Type B pancreatic cell (in vitro differentiated cells): ENCODE data around the gene KHSRP. TPM values are rescaled to one million over a fixed set of nuclear protein-coding genes. Genes with fewer than 3 reads are reported as not detected.

ENCODE experiments used
- DNase-seq: peaks from one replicate; pipeline ENCODE4 v3.0.0; 2021; ENCODE audit warnings: mixed read lengths; ENCODE audit not compliant: unreplicated experiment; ENCODE audit errors: extremely low spot score
- H3K27ac Mint-ChIP-seq: 2 replicates; pipeline ENCODE4 v1.8.0; 2021; ENCODE audit warnings: mild to moderate bottlenecking, mixed read lengths
- H3K27me3 Mint-ChIP-seq: 2 replicates; pipeline ENCODE4 v1.8.0; 2021; ENCODE audit warnings: mixed read lengths
- H3K36me3 Mint-ChIP-seq: 2 replicates; pipeline ENCODE4 v1.8.0; 2021; ENCODE audit warnings: mixed read lengths
- H3K4me1 Mint-ChIP-seq: one replicate; pipeline ENCODE4 v1.8.0; 2021; ENCODE audit warnings: mixed read lengths; ENCODE audit not compliant: unreplicated experiment
- H3K4me3 Mint-ChIP-seq: 2 replicates; pipeline ENCODE4 v1.8.0; 2021; ENCODE audit warnings: mild to moderate bottlenecking, mixed read lengths
- H3K9me3 Mint-ChIP-seq: 2 replicates; pipeline ENCODE4 v1.8.0; 2021; ENCODE audit warnings: mixed read lengths
- total RNA-seq: library from RNA; stranded (reverse); gene quantifications from 2 replicates; pipeline ENCODE4 v1.2.1, GENCODE V29; 2021; ENCODE audit warnings: low replicate concordance
- TF ChIP-seq, protein P1 (sequence below): fragments of 200-600 bp; sonication (generic); conservative IDR thresholded peaks from 2 replicates; pipeline ENCODE4 v1.5.0; 2021; ENCODE audit warnings: antibody characterized with exemption, mild to moderate bottlenecking

The KHSRP gene
- total RNA-seq, 1 donor from 2014 or later, result 414 TPM

- DNase-seq, result no peak
- H3K27me3 Mint-ChIP-seq, result peaks cover 3% of the 10 kb centered on the region
- no peak overlapping the region for H3K4me3 Mint-ChIP-seq
- no peaks in the 10 kb centered on the region for H3K9me3 Mint-ChIP-seq
- H3K27ac Mint-ChIP-seq, result peak overlapping the region; percentile 58
- H3K4me1 Mint-ChIP-seq, result peaks cover 25% of the 10 kb centered on the region
- H3K36me3 Mint-ChIP-seq, result peaks cover 4% of the 10 kb centered on the region
- TF ChIP-seq, protein P1, sequence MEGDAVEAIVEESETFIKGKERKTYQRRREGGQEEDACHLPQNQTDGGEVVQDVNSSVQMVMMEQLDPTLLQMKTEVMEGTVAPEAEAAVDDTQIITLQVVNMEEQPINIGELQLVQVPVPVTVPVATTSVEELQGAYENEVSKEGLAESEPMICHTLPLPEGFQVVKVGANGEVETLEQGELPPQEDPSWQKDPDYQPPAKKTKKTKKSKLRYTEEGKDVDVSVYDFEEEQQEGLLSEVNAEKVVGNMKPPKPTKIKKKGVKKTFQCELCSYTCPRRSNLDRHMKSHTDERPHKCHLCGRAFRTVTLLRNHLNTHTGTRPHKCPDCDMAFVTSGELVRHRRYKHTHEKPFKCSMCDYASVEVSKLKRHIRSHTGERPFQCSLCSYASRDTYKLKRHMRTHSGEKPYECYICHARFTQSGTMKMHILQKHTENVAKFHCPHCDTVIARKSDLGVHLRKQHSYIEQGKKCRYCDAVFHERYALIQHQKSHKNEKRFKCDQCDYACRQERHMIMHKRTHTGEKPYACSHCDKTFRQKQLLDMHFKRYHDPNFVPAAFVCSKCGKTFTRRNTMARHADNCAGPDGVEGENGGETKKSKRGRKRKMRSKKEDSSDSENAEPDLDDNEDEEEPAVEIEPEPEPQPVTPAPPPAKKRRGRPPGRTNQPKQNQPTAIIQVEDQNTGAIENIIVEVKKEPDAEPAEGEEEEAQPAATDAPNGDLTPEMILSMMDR, result no peak
Observed at GRCh38 chr19:6421075-6422014, 3.3 kb downstream of the KHSRP start.

GRCh38 chr19:6418562-6418932 is 6.1 kb downstream of the KHSRP start:
- no peaks in the 10 kb centered on the region for H3K9me3 Mint-ChIP-seq
- TF ChIP-seq, protein P1, result no peak
- no peak overlapping the region for H3K27ac Mint-ChIP-seq
- H3K4me3 Mint-ChIP-seq, result no peak overlapping the region
- H3K36me3 Mint-ChIP-seq, result peaks cover 5% of the 10 kb centered on the region
- H3K4me1 Mint-ChIP-seq, result peaks cover 21% of the 10 kb centered on the region
- no peak for DNase-seq
- H3K27me3 Mint-ChIP-seq, result no peaks in the 10 kb centered on the region

DNA sequence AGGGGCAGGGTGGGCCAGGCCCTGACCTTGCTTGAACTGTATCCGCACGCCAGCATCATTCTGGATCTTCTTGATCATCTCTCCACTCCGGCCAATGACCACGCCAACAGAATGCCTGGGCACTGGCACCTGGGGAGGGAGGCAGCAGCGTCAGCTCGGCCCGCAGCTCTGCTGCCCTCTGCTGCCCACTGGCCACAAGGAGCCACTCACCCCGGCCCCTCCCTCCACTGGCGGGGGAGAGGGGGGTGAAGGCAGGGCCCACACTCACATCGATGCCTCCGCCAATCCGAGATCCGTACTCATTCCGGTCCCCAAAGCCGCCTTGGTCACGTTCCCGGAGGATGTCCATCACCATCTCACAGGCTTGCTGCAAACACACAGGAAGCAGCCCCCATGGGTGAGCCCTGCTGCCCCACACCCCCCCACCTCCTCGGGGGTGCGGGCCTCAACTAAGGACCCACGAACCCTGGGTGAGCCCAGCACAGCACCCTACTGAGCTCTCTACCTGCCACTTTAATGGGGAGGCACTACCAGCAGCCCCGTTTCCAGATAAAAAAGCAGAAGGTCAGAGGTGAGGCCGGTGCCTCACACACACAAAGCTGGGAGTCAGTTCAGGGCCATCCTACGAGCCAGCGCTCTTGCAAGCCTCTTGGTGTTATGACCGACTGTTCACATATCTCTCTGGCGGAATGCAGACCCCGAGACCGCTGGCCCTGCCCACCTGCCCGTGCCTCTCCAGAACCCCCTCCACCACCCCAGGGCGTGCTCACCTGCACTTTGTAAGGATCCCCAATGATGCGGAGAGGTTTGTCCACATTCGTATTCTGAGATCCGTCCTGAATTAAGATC is 6.7 kb downstream of the KHSRP start:
- H3K36me3 Mint-ChIP-seq, result peaks cover 5% of the 10 kb centered on the region

DNA sequence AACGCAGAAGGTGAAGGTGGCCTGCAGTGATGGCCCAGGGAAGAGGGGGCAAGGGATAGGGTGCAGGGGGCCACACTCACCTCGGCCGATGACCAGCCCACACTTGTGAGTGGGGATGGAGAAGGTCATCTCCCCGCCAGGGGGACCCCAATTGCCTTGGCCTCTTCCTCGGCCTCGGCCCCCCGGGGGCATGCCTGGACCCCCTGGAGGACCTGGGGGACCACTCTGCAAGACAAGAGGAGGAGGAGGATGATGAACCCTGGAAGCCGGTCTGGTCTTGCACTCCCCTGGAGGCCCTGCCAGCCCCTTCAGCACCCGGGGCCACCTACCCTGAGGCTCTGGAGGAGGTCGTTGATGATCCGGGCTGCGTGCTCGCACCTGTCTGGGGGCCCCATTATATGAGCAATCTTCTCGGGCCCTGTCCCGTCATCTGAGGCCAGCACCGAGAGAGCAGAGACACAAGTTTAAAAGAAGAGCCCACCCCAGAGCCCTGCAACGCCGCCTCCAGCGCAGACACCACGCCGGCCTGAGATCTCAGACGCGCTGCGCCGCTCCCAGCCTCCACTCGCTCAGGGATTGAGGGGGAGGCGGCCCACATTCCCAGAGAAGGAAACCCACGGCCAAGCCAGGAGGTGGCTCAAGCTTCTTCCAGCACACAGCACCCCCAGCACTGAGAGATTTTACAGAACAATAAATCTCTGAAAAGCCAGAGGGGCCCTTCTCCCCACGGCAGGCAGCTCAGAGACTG is 7.8 kb downstream of the KHSRP start:
- no peaks in the 10 kb centered on the region for H3K9me3 Mint-ChIP-seq
- no peak overlapping the region for H3K27ac Mint-ChIP-seq

More for the DNA sequence above, 6.7 kb downstream of the KHSRP start:
- no peak for DNase-seq
- Mint-ChIP-seq H3K9me3 (no peaks in the 10 kb centered on the region), H3K27ac (no peak overlapping the region), H3K27me3 (no peaks in the 10 kb centered on the region), H3K4me1 (peaks cover 18% of the 10 kb centered on the region), H3K4me3 (no peak overlapping the region)
- TF ChIP-seq, protein P1, result peak; percentile 59

More for the DNA sequence above, 7.8 kb downstream of the KHSRP start:
- Mint-ChIP-seq H3K36me3 (peaks cover 5% of the 10 kb centered on the region), H3K27me3 (no peaks in the 10 kb centered on the region), H3K4me1 (peaks cover 9% of the 10 kb centered on the region), H3K4me3 (no peak overlapping the region)
- TF ChIP-seq, protein P1, result no peak
- DNase-seq, result no peak
